KMS-11 (cell line): Measurements from ENCODE around the gene LZTS2.

Source experiments
- H2AFZ ChIP-seq: fragments of 200-600 bp; sonication (generic); 2 replicates; pipeline ENCODE4 v1.6.1; 2016; ENCODE audit warnings: antibody characterized with exemption, mixed run types, low read depth
- H3K27ac ChIP-seq: fragments of 200-600 bp; sonication (generic); 2 replicates; pipeline ENCODE4 v1.6.1; 2016; ENCODE audit warnings: mild to moderate bottlenecking, mixed run types
- H3K27me3 ChIP-seq: fragments of 200-600 bp; sonication (generic); 2 replicates; pipeline ENCODE4 v1.6.1; 2017; ENCODE audit warnings: mild to moderate bottlenecking, low read depth, mixed run types, moderate library complexity; ENCODE audit not compliant: insufficient read depth
- H3K36me3 ChIP-seq: fragments of 200-600 bp; sonication (generic); 2 replicates; pipeline ENCODE4 v1.6.1; 2017; ENCODE audit warnings: mild to moderate bottlenecking, mixed run types; ENCODE audit not compliant: insufficient read depth
- H3K4me1 ChIP-seq: fragments of 200-600 bp; sonication (generic); 2 replicates; pipeline ENCODE4 v1.6.1; 2016; ENCODE audit warnings: mild to moderate bottlenecking, low read depth, mixed run types; ENCODE audit not compliant: poor library complexity, severe bottlenecking
- H3K4me2 ChIP-seq: fragments of 200-600 bp; sonication (generic); 2 replicates; pipeline ENCODE4 v1.7.0; 2016; ENCODE audit warnings: mild to moderate bottlenecking, mixed run types
- H3K4me3 ChIP-seq: fragments of 200-600 bp; sonication (generic); IDR thresholded peaks from 2 replicates; pipeline ENCODE4 v1.6.1; 2017; ENCODE audit warnings: low read depth, low read length, mixed read lengths; ENCODE audit not compliant: insufficient read depth
- H3K79me2 ChIP-seq: fragments of 200-600 bp; sonication (generic); 2 replicates; pipeline ENCODE4 v1.6.1; 2016; ENCODE audit warnings: low read depth, mixed run types; ENCODE audit not compliant: insufficient read depth
- H3K9ac ChIP-seq: fragments of 200-600 bp; sonication (generic); 2 replicates; pipeline ENCODE4 v1.6.1; 2016; ENCODE audit warnings: mild to moderate bottlenecking, mixed run types
- H4K20me1 ChIP-seq: fragments of 200-600 bp; sonication (generic); 2 replicates; pipeline ENCODE4 v1.6.1; 2016; ENCODE audit warnings: mild to moderate bottlenecking, mixed run types; ENCODE audit not compliant: insufficient read depth
- TF ChIP-seq, protein P1 (sequence below): fragments of 200-600 bp; sonication (generic); conservative IDR thresholded peaks from 2 replicates; pipeline ENCODE4 v1.6.1; 2017; ENCODE audit warnings: low read depth, mild to moderate bottlenecking, antibody characterized with exemption, low read length, moderate library complexity, mixed read lengths

Gene LZTS2

DNA sequence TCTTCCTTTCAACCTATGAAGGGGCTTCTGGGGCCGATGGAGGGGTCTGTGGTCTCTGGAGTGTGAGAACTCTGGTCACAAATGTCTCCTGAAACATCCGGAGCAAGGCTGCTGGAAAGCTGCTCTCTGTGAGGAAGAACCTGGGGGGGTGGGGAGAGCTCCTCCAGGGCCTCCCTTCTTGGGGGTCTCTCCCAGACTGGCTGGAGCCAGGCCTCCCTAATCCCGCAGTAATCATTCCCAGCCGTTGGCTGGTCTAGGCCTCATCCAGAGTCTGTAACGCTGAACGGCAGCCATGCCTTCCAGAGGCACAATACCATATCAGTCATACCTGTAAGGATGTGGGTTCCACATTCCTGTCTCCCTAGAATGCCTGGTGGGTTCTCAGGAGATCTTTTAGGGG lies 4.4 kb upstream of the LZTS2 start:
- TF ChIP-seq, protein P1, sequence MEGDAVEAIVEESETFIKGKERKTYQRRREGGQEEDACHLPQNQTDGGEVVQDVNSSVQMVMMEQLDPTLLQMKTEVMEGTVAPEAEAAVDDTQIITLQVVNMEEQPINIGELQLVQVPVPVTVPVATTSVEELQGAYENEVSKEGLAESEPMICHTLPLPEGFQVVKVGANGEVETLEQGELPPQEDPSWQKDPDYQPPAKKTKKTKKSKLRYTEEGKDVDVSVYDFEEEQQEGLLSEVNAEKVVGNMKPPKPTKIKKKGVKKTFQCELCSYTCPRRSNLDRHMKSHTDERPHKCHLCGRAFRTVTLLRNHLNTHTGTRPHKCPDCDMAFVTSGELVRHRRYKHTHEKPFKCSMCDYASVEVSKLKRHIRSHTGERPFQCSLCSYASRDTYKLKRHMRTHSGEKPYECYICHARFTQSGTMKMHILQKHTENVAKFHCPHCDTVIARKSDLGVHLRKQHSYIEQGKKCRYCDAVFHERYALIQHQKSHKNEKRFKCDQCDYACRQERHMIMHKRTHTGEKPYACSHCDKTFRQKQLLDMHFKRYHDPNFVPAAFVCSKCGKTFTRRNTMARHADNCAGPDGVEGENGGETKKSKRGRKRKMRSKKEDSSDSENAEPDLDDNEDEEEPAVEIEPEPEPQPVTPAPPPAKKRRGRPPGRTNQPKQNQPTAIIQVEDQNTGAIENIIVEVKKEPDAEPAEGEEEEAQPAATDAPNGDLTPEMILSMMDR: no peak
- Histone ChIP-seq H3K4me1 (peaks cover 17% of the 10 kb centered on the region), H3K4me2 (no peak overlapping the region), H4K20me1 (no peaks in the 10 kb centered on the region), H3K36me3 (0 out of 2 replicates have a peak, but pooled peaks cover 5% of the 10 kb centered on the region), H2AFZ (no peak overlapping the region), H3K9ac (no peak overlapping the region), H3K27me3 (no peaks in the 10 kb centered on the region), H3K79me2 (peaks cover 6% of the 10 kb centered on the region; the same call in 1 of the 2 replicates), H3K27ac (no peak overlapping the region), H3K4me3 (no peak overlapping the region)

DNA sequence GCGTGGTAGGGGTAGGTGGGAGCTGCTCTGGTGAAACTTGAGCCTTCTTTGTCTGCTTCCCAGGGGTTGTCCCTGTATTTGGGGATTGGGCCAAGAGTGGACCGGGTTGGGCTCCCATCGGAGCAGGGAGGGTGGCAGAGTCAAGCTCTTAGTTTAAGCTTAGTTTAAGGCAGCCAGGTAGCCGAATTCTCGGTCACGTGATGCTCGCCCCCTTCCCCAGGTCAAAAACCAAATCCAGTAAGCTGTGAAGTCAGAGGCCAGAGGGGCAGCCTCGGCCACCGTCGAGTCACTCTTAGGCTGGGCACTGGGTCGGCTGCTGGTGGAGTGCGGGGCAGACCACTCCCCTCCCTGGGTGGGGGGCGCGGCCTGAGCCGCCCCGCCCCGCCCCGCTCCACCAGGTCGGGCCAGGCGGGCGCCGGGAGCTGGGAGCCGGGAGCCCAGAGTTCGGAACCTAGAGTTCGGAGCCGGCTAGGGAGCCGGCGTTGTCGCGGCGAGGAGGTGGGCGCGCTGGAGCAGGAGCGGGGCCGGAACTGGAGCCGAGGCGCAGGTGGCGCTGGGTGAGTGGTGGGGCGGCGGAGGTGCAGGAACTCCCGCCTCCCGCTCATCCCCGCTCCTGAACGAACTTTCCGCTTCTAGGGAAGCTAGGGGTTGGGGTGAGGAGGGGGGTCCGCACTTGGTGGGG lies 2.8 kb upstream of the LZTS2 start:
- Histone ChIP-seq H4K20me1 (no peaks in the 10 kb centered on the region), H3K4me3 (no peak overlapping the region), H3K27ac (peak overlapping the region; percentile 93), H3K9ac (peak overlapping the region; percentile 72), H3K79me2 (no peaks in the 10 kb centered on the region), H3K36me3 (no peaks in the 10 kb centered on the region), H3K4me1 (peaks cover 21% of the 10 kb centered on the region), H2AFZ (peak overlapping the region; percentile 92), H3K27me3 (no peaks in the 10 kb centered on the region), H3K4me2 (peak overlapping the region; percentile 100)
- TF ChIP-seq, protein P1: no peak

DNA sequence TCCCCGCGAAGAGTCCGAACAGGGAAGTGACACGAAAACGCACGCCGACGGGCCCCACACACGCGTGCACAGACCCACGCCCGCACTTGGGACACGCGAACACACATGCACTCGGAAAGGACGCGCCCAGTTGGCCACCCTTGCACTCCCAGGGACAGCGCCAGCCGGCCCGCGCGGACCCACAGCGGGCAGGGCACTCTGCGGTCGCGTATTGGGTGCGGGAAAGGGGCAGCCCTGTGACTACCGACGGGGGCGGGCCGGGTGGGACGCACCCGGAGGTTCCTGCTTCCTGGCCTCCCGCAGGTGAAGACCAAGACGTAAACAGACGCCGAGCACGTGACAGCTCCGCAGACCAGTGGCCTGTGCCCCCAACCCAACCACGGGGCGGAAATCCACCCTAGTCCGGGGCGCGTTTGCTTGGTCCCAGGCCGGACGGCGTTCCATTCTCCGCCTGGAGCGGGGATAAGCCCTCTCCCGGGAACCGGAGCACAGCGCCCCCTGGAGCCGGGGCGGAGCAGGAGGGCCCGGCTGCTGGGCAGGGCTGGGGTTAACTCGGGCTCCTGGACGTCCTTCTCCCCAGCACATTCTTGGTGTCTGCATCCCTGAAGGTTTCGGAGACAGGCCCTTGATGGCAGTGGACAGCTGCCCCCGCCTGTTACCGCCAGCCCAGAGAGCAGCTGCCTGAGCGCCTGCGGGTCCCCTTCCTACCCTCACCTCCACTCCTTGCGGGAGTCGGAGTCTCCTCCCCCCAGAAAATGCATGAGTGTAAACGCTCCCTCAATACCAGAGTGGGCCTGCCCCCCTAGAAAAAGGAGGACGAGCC lies 2.0 kb upstream of the LZTS2 start:
- peak overlapping the region; percentile 92 for H2AFZ ChIP-seq
- no peaks in the 10 kb centered on the region for H3K79me2 ChIP-seq
- H3K4me1 ChIP-seq: peaks cover 25% of the 10 kb centered on the region

DNA sequence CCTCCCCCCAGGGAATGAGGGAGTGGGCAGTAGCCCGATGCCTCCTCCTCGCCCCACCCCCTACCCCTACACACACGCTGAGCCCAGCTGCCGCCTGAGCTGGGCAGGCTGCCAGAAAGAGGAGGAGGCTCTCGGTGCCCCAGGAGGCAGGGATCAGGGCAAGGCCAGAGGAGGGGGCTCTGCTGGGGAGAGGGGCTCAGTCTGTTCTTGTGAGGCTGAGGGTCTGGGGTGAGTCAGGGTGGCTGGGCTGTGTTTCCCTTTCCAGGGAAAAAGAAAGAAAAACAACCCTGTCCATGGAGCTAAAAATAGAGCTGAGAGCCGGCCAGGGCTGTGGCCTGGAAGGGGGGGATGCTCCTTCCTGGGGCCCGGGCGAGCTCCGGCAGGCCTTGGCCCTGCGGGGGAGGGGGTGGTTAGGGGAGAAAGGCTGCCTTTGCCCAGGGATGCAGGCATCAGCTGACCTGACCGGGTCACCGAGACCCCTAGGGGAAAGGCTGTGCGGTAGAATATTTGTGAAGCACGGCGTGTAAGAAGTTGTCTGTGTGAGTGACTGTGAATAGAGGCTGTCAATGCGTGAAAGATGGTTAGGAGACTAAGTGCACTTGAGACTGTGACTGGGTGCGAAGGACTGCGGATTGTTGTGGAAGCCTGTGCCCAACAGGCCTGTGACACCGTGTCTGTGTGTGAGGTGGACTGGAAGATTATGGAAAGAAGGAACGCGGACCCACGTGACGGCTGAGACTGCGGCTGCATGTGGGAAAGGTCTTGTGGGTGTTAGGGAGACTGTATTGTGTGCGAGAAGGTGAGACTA lies 1.2 kb upstream of the LZTS2 start:
- Histone ChIP-seq H3K4me2 (peak overlapping the region; percentile 100), H3K4me1 (peaks cover 25% of the 10 kb centered on the region), H3K79me2 (no peaks in the 10 kb centered on the region), H4K20me1 (no peaks in the 10 kb centered on the region), H3K36me3 (no peaks in the 10 kb centered on the region), H3K4me3 (no peak overlapping the region), H2AFZ (peak overlapping the region; percentile 92), H3K27me3 (no peaks in the 10 kb centered on the region), H3K27ac (peak overlapping the region; percentile 93), H3K9ac (peak overlapping the region; percentile 72)
- TF ChIP-seq, protein P1: no peak

More for the DNA sequence above, 2.0 kb upstream of the LZTS2 start:
- Histone ChIP-seq H3K27me3 (no peaks in the 10 kb centered on the region), H3K36me3 (no peaks in the 10 kb centered on the region), H3K4me2 (peak overlapping the region; percentile 100), H4K20me1 (no peaks in the 10 kb centered on the region), H3K27ac (peak overlapping the region; percentile 93), H3K4me3 (no peak overlapping the region), H3K9ac (peak overlapping the region; percentile 72)
- TF ChIP-seq, protein P1: peak; percentile 88
